BJ (cell line): Measurements from ENCODE around the gene NGDN. TPM values are rescaled to one million over a fixed set of nuclear protein-coding genes. Genes with fewer than 3 reads are reported as not detected.

Experiments
- CTCF ChIA-PET: fragments of 350-600 bp; formaldehyde crosslinking; extraction: SDS; loops from one replicate; lab custom pipeline; 2021; ENCODE audit warnings: antibody characterized with exemption, inconsistent platforms; lab: Yijun Ruan, JAX
- POLR2A ChIA-PET: fragments of 300-600 bp; sonication (Branson Sonifier 250); formaldehyde crosslinking; extraction: SDS; loops from one replicate; lab custom pipeline; 2021; ENCODE audit warnings: antibody characterized with exemption; lab: Charles Lee
- DNase-seq: peaks from one replicate; pipeline ENCODE4 v3.0.0-alpha.2; 2011; ENCODE audit warnings: low read depth
- H3K27me3 ChIP-seq: 2 replicates; pipeline ENCODE4 v1.6.0; 2011; ENCODE audit warnings: low read length; ENCODE audit not compliant: control insufficient read depth, insufficient read depth
- H3K36me3 ChIP-seq: 2 replicates; pipeline ENCODE4 v1.5.1; 2011; ENCODE audit warnings: low read length; ENCODE audit not compliant: control insufficient read depth, insufficient read depth
- H3K4me3 ChIP-seq: 2 replicates; pipeline ENCODE4 v1.5.1; 2011; ENCODE audit warnings: low read depth, mild to moderate bottlenecking, control low read depth, low read length
- polyA plus RNA-seq: library from polyadenylated mRNA; depleted of rRNA; stranded (reverse); fragments of >200 nt; gene quantifications from 2 replicates; pipeline ENCODE4 v1.2.3, GENCODE V29; 2011
- TF ChIP-seq, protein P1 (sequence below): IDR thresholded peaks from 2 replicates; pipeline ENCODE4 v1.5.1; 2011; ENCODE audit warnings: low read depth, mild to moderate bottlenecking, control low read depth, inconsistent platforms, low read length, moderate library complexity; ENCODE audit not compliant: insufficient read depth

The NGDN gene
- polyA plus RNA-seq, 1 experiment: 34.5 TPM

DNA sequence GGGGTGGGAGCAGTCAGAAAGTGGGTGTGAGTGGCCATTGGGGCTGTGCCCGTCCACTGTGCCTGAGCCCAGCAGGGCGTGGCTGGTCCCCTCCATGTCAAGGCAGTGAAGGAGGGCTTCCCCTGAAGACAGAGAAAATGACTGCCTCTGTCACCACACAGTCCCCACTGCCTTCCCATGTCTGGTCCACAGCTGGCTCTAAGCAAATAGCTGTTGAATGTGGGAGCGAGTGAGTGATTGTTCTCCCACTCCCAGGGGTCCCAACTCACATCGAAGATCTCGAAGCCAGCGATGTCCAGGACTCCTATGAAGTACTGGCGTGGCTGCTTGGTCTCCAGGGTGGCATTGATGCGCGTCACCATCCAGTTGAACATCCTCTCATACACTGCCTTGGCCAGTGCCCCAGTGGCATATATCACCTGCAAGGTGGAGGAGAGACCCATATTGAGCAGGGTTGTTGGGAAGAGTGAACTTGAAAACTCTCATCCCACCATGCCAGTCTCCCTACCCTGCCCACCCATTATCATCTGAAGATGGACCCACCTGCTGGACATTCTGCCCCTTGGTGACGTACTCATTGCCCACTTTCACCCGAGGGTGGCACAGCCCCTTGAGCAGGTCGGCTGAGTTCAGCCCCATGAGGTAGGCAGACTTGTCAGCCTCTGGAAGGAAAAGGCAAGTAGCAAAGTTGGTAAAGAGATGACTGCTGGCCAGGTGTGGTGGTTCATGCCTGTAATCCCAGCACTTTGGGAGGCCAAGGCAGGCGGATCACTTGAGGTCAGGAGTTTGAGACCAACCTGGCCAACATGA is 40.6 kb upstream of the NGDN start:
- POLR2A ChIA-PET: no interaction called here
- CTCF ChIA-PET: no interaction called here
- no peaks in the 10 kb centered on the region for H3K36me3 ChIP-seq
- H3K27me3 ChIP-seq: peaks cover 6% of the 10 kb centered on the region; the same call in 1 of the 2 replicates
- DNase-seq: no peak
- H3K4me3 ChIP-seq: no peak overlapping the region
- TF ChIP-seq, protein P1, sequence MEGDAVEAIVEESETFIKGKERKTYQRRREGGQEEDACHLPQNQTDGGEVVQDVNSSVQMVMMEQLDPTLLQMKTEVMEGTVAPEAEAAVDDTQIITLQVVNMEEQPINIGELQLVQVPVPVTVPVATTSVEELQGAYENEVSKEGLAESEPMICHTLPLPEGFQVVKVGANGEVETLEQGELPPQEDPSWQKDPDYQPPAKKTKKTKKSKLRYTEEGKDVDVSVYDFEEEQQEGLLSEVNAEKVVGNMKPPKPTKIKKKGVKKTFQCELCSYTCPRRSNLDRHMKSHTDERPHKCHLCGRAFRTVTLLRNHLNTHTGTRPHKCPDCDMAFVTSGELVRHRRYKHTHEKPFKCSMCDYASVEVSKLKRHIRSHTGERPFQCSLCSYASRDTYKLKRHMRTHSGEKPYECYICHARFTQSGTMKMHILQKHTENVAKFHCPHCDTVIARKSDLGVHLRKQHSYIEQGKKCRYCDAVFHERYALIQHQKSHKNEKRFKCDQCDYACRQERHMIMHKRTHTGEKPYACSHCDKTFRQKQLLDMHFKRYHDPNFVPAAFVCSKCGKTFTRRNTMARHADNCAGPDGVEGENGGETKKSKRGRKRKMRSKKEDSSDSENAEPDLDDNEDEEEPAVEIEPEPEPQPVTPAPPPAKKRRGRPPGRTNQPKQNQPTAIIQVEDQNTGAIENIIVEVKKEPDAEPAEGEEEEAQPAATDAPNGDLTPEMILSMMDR: no peak

DNA sequence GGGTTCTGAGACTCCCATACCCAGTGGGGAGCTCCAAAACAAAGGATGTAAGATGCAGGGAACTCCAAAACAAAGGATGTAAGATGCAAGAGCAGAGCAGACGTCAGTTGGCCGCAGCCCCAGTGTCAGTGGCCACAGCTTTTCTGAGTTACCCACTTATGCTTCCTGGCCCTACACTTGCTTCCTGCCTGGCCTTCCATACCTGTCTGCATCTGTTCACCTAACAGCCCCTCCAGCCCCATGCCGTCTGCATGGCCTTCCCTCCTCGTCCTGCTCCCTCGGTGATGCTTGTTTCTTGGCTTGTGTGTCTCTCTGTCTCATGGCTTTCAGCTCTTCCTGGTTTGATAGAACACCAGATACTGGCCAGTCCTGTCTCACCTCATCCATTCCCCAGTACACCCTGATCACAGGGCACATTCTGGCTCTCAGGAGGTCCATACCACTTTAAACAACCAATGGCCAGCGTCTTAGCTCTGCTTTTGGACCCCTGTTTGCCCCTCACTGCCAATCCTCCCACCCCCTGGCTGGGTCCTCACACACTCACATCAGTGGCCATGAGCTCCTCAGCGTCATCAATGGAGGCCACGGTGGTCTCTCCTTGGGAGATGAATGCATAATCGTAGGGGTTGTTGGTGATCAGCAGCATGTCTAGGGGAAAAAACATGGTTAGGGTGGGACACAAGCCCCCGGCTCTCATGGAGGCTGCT is 39.3 kb upstream of the NGDN start:
- TF ChIP-seq, protein P1: no peak
- DNase-seq: no peak
- H3K27me3 ChIP-seq: peaks cover 6% of the 10 kb centered on the region; the same call in 1 of the 2 replicates
- POLR2A ChIA-PET: no interaction called here
- CTCF ChIA-PET: interaction anchor here (1.5 kb wide), 1 partner anchor 108 kb away, joined by 4 read pairs; no protein-coding TSS in a partner anchor
- no peak overlapping the region for H3K4me3 ChIP-seq
- H3K36me3 ChIP-seq: no peaks in the 10 kb centered on the region

DNA sequence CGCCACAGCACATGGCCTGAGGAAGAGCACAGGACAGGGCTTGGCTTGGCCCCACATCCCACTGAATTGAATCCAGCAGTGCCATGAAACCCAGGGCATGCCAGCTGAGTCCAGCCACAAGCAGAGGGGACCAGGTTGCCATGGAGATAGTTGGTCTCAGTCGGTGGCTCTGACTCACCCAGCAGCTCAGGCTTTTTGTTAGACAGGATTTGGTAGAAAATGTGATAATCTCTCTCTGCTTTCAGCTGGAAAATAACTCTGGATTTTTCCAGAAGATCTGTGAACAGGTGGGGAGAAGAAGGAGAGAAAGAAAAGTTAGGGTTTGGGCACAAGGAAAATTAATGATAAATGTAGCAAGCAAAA is 38.8 kb upstream of the NGDN start:
- peaks cover 6% of the 10 kb centered on the region; the same call in 1 of the 2 replicates for H3K27me3 ChIP-seq
- POLR2A ChIA-PET: no interaction called here
- H3K36me3 ChIP-seq: no peaks in the 10 kb centered on the region
- TF ChIP-seq, protein P1: no peak
- no peak overlapping the region for H3K4me3 ChIP-seq
- no peak for DNase-seq
- CTCF ChIA-PET: interaction anchor here (1.5 kb wide), 1 partner anchor 108 kb away, joined by 4 read pairs; no protein-coding TSS in a partner anchor

DNA sequence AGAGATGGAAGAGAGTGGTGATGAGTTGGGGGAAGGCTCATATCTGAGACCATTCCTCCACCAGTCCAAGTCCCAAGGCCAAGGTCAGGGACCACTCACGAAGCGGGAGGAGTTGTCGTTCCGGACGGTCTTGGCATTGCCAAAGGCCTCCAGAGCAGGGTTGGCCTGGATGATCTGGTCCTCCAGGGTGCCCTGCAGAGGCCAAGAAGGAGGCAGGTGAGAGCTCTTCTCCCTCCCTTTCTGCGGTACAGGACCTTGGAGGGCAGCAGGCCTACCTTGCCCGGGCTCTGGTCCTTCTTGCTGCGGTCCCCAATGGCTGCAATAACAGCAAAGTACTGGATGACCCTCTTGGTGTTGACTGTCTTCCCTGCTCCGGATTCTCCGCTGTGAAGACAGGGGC is 38.0 kb upstream of the NGDN start:
- ChIA-PET CTCF (interaction anchor here (1.5 kb wide), 1 partner anchor 109 kb away, joined by 4 read pairs; no protein-coding TSS in a partner anchor), POLR2A (no interaction called here)
- H3K4me3 ChIP-seq: no peak overlapping the region
- DNase-seq: no peak
- TF ChIP-seq, protein P1: no peak
- H3K36me3 ChIP-seq: no peaks in the 10 kb centered on the region
- peaks cover 8% of the 10 kb centered on the region; the same call in 1 of the 2 replicates for H3K27me3 ChIP-seq
